OCI-M2 (cell line): ENCODE results near the gene ZNF48.
"Not testable (repeated sequence)": the region's sequence is repeated elsewhere in the genome, so short reads cannot be mapped to it uniquely, and the experiment has no call there.

Source experiments
- DNase-seq: peaks from one replicate; lab custom pipeline; 2025; ENCODE audit not compliant: unreplicated experiment; lab: John Stamatoyannopoulos, UW

The ZNF48 gene

GRCh38 chr16:30377812-30378235, 17.4 kb upstream of the ZNF48 start:
- DNase-seq = no peak

GRCh38 chr16:30378236-30379157, 16.7 kb upstream of the ZNF48 start:
- peak; percentile 90 for DNase-seq

GRCh38 chr16:30379158-30379783, 15.9 kb upstream of the ZNF48 start:
- DNase-seq = no peak

GRCh38 chr16:30380072-30380802, 15.0 kb upstream of the ZNF48 start:
- no peak for DNase-seq

GRCh38 chr16:30380803-30381208, 14.4 kb upstream of the ZNF48 start:
- DNase-seq = no peak

GRCh38 chr16:30381291-30382041, 13.8 kb upstream of the ZNF48 start:
- no peak for DNase-seq

GRCh38 chr16:30382111-30382881, 12.9 kb upstream of the ZNF48 start, which contains the start of gene SEPTIN1:
Gene SEPTIN1, minus strand, starts transcription at chr16:30382561. Its CDS starts 19 bp downstream, at chr16:30382542.
- no peak for DNase-seq

GRCh38 chr16:30383521-30383920, 11.7 kb upstream of the ZNF48 start:
- no peak for DNase-seq

GRCh38 chr16:30394592-30395154, 547 bp upstream of the ZNF48 start:
- DNase-seq = no peak

- no peak for DNase-seq
Observed at GRCh38 chr16:30395992-30396585, 869 bp downstream of the ZNF48 start.

- DNase-seq = not testable (repeated sequence)
Observed at GRCh38 chr16:30396627-30397026, 1.4 kb downstream of the ZNF48 start.

GRCh38 chr16:30397056-30397455, 1.8 kb downstream of the ZNF48 start:
- no peak for DNase-seq

GRCh38 chr16:30397776-30398660, 2.8 kb downstream of the ZNF48 start:
- DNase-seq = no peak

GRCh38 chr16:30398661-30399434, 3.6 kb downstream of the ZNF48 start:
- no peak for DNase-seq

GRCh38 chr16:30399435-30400186, 4.4 kb downstream of the ZNF48 start:
- no peak for DNase-seq

GRCh38 chr16:30401768-30402425, 6.7 kb downstream of the ZNF48 start:
- no peak for DNase-seq

GRCh38 chr16:30406795-30407101, 11.5 kb downstream of the ZNF48 start:
- DNase-seq = no peak
